AG20443 (cell line): ENCODE data around the gene SLC7A1.
A peak's percentile ranks its signal among the peaks of the same experiment; 100 is the strongest.

Experiments
- DNase-seq: peaks from one replicate; pipeline ENCODE4 v3.0.0; 2012; ENCODE audit warnings: low spot score, mixed read lengths

SLC7A1 gene

DNA sequence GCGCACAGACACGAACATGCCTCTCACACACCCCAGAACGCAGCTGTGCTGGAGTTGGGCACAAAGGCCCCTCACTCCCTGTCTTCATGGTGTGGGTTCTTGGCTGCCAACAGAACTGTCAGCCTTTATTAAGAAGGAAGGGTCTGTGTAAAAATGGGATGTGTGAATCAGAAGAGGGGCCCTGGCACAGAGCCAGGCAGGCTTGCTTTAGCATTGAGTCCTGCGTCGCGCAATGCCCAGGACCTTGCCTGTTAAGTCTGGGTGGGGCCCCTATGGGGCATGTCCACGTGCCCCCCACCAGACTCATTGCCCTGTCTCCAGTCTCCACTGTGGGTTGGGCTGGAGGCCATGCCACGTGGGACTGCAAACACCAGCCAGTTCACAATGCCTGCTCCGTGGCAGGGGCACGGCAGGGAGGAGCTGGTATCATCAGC is 84.8 kb downstream of the SLC7A1 start:
- DNase-seq = no peak

DNA sequence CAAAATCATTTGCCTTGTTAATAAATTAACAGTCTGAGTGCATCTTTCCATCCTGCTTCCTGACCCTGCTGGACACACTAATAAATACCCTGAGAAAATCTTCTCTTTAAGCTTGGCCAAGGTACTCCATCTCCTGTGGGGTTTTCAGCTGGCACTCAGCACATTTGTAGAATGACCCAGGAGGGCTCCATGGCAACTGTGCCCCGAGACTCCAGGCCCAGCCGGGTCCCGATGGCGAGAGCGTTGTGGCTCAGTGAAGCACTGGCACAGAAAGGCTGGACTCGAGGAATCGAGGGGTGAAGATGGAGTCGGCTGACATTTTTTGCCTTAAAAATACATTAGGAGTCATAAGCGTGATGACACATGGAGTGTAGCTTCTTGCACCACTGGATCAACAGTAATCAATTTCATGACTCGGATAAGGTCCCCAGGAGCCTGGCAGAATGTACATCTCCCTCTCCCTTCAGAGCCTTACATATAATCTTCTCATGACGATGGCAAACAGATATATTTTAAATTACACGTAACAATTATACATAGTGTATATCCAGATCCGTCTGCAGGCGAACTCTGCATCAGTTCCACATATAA is 85.4 kb downstream of the SLC7A1 start:
- DNase-seq = no peak

DNA sequence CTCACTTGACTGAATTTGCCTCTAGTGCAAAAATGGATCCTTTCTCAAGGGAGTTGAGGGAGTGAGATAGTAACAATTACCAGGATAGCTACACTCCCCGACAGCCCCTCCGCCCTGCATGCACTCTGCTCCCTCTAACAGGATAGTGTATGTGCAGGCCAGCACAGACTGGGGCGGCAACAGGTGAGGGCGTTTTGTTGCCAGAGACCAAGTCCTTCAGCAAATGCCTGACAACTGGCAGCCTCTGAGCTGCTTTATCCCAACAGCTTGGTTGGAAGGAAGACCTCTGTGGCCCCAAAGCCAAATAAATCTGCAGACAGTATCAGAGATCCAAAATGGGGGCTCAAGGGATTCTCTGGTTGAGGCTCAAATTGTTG is 86.6 kb downstream of the SLC7A1 start:
- DNase-seq = no peak

DNA sequence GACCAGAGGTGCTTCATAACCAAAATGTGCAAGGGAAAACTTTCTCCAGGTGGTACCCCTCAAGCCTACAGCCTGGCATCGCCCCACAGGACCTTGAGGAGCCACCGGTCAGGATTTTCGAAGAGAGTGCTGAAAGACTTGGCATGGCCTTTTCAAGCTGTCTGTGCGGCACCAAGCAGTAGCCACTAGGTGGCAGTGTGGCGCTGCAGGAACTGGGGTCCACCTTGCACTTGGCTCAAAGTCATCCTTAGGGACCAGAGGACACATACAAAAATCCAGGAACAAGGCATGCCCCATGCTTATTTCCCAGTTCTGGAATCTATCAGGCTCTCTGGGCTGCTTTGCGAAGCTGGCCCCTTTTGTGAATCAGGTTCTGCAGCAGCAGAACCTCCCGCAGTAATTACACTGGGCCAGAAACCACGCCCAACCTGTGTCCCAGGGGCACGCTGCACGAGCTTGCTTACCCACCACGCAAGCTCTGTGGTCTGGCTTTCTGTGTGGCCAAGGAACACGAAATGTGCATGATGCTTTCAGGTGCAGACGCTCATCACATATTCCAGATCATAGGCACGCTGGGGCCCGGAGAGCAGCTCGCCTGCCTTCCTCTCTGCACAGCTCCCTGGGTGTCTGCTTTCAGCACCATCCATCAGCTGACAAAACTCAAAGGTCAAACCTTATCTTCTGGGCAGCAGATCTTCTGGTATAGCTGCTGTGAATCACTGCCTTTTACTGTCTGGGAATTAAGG is 87.2 kb downstream of the SLC7A1 start:
- peak; percentile 90 for DNase-seq

DNA sequence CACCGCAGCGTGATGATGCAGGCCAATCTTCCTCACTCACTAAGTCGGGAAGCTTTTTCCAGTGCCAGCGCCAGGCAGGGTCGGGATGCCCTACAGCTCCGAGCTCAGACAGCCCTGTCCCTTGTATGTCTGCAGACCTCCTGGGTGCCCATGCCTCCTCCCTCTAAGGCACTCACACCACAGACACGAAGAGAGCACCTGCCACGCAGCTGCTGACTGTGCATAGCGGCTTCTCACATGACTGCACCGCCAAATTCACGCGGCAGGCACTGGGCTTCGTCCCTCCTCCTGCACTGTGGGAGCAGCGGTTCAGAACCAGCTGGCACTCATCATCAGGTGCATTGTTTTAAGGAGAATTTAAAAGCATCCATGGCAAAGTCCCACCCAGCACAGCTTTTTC is 88.1 kb downstream of the SLC7A1 start:
- DNase-seq = no peak

DNA sequence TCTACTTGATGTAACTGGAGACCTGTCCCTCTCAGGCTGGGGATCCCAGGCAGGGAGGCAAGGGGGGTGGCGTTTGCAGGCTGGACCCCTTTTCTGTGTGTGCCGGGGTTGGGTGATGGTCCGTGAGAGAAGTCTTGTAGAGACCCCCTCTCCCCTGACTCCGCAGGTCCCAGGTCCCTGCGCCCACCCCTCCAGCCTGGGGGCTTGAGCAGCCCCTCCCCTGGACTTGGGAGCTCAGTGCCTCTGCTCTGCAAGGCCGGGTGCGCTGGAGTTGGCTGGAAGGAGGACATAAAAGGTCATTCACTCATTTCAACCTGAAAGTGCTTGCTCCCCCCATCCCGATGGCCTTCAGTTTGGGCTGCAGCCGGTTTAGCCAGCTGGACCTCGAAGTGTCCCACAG is 89.5 kb downstream of the SLC7A1 start:
- DNase-seq = no peak

DNA sequence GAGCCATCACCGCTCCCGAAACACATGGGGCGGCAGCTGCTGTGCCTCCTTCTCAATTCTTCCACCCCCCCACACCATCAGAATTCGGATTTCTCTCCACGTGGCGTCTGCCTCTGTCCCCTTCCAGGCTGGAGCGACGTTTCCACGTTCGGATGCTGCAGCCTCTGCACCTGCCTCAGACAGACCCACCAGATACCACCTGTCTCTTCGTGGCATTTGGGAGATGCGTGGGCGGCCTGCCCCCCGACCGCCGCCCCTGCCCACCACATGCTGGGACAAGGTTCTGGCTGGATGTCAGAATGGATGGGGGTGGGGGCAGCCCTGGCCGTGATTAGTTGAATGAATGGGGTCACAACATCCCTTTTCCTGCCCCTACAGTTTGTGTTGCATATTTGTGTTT is 90.0 kb downstream of the SLC7A1 start:
- no peak for DNase-seq

DNA sequence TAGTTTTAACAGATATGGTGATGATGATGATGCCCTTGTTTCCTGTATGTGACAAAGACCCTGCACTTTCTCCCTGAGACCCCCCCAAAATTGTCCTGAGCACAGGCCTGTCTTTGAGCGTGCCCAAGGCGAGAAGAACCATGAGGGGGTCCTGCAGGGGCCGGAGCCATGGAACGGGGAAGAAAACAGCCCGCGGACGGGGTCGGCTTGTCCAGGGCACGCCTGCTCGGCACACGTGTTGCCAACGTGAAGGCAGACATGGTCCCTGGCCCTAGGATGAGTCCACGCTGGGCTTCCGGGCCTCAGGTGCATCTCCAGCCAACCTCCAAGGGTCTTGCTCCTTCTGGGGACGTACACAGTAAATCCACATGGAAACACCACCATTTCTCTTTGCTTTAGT is 90.8 kb downstream of the SLC7A1 start:
- DNase-seq = no peak

DNA sequence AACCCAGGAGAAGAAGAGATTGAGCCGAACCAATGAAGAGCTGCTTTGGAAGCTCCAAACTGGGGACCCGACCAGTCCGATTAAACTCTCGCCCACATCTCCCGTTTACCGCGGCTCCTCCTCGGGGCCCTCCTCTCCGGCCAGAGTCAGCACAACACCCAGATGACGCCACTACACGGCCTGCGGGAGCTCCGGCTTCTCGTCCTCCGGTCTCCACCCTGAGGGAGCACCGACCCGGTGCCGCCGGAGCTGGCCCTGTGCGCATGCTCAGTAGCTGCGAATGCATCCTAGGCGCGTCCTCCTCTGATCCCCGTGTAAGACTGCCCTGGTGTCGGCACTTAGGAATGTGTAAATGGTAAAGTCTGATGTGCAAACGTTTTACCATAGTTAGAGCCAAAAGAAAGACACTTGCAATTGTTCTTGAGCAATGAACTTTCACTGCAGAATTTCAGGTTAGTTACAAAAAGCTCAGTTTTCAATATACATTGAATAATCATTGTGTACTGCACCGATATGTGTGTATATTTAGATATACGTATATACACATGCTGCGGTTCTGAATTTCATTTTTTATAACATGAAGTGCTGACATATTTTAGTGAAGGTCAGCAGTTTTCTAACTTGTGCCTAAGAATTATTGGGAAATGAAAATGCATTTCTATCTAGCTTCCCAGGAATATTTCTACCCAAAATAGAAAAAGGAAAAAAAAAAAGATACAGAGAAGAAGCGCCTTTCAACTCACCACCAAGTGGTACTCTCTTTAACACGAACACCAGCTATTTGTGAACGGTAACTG is 92.2 kb downstream of the SLC7A1 start:
- peak; percentile 90 for DNase-seq

DNA sequence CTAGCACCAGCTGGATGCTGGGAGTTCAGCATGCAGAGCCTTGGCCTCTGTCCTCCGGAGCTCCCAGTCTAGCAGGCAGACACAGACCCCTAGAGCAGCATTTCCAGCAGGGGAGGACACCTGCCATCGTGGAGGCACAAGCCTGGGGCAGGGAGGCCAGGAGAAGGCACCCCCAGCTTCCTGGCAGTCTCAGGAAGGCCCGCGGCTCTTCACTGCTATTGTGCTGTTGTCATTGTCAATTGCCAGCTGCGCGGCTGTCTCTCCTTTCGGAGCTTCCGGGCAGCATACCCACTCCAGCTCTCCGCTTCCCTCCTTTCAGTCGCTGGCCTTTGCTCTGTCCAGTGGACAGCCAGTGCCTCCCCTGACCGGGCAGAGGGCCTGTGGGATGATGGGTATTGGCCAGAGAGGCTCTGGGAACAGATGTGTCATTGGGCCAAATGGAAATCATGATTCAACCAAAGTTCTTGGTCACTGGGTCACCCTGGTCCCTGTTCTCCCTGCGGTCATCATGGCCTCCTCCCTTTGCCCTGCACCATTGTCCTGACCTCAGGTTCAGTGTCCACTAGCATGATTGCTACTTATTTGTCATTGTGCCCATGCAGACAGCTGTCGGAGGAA is 93.0 kb downstream of the SLC7A1 start:
- DNase-seq = no peak

DNA sequence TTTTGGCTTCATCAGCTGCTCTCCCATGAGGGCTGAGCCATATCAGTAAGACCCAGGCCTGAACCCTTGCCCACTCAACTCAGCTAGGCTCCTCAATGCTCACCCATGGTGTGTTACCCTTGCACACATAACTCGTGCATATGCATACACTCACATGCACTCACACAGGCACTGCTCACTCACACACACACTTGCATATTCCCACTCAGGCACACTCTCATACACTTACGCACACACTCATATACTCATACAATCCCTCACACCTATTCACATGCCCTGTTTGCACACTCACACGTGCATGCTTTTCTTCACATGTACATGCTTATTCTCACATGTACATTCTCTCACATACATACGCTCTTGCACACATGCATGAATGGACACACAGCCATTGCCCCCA is 93.8 kb downstream of the SLC7A1 start:
- no peak for DNase-seq

DNA sequence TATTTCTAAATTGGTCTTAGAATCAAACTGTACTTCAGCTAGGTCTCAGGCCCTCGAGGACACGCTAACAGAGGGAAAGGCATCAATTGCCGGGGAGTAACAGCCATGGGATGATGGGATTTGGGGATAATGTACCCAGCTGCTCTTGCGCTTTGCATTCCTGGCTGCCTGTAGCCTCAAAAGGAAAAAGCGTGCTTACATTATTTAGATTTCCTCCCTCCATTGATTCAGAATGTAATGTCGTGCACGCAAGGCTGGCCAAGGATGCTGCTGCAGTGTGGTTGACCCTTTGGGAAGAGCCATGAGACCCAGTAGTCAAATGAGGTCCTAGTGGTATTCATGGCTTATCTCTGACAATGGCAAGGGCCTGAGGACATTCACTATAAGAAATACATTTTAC is 95.1 kb downstream of the SLC7A1 start:
- no peak for DNase-seq

DNA sequence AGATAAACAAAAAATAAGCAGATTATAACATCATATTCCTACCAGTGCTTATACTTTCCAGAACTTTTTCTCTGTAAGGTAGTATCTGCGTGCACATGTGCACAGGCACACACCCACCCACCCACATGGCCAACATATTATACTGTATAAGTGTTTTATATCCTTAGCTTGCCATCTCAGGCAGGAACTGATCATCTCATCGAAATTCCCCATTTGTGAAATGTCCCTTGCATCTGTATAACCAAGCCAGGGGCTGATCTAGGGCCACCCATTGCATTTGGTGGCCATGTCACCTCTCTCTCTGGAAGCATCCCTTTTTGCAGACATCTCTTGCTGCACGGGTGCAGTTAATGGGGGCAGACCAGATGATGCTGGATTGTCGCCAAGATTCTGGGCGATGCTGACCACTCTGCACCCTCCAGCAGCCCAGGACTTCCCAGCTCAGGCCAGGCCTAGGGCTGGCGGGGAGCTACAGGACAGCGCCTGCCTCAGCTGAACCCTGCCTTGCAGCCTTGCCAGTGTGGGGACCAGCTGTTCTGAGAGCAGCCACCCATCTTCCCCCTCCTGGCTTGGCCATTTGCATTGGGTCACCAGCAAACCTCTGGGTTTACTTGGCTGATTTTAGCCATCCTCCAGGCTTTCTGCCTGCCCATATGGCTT is 95.9 kb downstream of the SLC7A1 start:
- DNase-seq = no peak

DNA sequence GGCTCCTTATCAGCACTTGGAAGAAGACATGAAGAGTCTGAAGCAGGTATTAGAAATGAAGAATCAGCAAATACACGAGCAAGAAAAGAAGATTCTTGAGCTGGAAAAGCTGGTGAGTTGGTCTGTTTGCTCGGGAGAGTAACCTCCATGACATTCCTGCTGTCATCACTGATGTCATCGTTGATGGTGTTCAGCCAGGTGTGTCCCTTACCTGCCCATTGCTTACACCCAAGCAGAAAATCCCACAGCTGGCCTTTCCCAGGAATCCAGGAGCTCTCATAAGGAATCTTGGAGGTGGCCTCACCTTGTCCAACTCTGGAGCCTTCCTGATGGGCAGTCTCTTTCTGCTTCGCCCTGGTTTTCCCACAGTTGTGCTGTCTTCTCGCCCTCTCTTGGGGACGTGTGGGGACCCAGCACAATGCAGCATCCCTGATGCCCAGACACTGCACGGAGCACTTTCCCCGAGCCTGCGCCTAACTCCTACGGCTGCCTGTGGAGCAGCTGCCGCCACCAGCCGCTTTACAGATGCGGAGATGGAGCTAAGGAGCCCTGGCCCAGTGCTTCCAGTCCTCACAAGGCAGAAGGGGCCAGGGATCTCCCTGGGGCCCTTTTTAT is 97.0 kb downstream of the SLC7A1 start:
- no peak for DNase-seq

DNA sequence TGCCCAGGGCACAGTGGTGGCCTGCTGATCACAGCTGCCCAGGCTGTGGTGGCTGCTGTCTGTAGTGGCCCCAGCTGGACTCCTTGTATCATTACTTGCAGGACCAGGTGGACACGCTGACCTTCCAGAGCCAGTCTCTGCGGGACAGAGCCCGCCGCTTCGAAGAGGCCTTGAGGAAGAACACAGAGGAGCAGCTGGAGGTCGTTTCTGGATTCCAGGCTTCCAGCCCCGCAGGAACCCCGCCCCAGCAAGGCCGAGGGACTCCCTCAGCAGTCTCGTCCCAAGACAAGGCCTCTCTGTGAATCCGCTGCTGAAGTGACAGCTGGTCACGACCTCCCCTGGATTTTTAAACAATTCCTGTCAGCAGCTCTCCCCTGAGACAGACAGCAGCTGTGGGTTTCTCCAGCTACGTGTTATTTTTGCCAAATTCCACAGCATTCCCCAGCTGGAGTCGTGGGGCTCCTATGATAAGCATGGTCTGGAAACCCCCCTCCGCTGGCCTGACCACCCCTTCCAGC is 98.3 kb downstream of the SLC7A1 start:
- DNase-seq = no peak

DNA sequence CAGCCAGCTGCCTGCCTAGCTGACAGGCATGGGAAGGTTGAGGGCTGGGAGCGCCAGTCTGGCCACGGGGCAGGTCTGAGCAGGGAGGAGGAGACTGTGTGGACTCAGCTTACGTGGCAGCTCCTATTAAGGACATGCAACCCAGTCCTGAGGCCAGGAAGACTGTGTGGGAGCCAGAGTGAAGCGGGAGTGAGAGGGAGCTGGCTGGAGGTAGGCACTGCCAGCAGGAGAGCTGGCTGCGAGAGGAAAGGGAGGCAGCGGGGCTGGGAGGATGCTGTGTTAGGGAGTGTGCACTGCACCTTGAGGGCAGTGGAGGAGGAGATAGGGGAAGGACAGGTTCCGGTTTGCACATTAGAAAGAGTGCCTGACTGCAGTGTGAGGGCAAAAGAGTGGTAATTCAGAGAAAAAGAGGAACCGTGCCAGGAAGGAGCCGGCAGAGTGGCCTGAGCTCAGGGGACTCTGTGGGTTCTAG is 99.2 kb downstream of the SLC7A1 start:
- no peak for DNase-seq

DNA sequence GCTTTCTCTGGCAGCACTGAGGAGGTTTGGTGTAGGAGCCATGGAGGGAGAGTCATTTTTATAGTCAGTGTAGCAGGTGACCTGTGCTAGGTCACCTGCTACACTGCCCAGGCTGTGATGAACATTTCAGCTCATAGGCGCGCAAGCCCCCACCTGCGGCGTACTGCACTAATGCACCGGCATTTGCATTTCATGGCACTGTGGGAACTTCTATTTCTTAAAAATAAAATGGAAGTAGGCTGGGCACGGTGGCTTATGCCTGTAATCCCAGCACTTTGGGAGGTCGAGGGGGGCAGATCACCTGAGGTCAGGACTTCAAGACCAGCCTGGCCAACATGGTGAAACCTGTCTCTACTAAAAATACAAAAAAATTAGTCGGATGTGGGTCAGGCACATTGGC is 101.0 kb downstream of the SLC7A1 start:
- DNase-seq = no peak

DNA sequence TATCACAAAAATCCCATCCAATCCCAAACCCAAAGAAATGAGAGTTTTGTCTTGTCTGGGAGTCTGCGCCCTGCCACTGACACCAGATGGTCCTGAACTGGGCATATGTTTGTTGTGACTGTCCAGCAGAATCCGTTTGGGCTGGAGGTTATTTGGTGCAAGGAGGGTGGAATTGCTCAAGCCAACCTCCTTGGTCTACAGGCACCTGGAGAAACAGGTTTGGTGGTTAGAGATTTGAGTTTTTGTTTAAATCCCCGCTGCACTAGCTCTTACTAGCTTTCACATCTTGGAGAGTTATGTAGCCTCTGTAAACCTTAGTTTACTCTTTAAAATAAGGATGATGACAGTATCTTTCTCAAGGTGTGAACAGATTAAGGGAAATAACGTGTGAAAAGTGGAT is 101.7 kb downstream of the SLC7A1 start:
- DNase-seq = no peak

DNA sequence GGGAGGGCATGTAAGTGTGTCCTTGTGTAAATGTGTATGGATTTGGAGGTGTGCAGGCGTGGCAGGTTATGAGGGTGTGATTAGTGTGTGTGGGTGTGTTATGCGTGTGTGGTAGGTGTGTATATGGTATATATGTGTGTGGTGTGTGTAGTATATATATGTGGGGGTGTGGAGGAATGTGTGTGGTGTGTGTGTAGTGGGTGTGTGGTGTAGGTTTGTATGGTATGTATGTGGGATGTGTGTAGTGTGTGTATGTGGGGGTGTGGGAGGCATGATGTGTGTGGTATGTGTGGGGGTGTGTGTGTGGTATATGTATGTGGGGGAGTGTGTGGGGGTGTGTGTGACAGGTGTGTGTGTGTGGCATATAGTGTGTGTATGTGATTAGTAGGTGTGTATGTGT is 104.2 kb downstream of the SLC7A1 start:
- DNase-seq = no peak

DNA sequence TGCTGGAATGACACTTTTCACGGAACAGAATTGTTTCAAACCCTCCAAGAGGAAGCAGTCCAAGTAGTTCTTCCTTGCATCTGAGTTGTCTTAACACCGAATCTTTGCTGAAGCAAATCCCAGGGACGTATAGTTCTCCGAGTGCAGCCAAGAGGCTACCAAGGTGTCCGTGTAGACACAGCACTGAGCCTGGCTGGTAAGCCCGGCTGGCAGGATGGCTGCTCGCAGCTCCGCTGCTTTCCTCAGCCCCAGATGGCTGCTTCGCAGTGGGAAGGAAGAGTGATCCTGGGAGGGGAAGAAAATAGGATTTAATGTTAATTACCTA is 105.0 kb downstream of the SLC7A1 start:
- DNase-seq = no peak

DNA sequence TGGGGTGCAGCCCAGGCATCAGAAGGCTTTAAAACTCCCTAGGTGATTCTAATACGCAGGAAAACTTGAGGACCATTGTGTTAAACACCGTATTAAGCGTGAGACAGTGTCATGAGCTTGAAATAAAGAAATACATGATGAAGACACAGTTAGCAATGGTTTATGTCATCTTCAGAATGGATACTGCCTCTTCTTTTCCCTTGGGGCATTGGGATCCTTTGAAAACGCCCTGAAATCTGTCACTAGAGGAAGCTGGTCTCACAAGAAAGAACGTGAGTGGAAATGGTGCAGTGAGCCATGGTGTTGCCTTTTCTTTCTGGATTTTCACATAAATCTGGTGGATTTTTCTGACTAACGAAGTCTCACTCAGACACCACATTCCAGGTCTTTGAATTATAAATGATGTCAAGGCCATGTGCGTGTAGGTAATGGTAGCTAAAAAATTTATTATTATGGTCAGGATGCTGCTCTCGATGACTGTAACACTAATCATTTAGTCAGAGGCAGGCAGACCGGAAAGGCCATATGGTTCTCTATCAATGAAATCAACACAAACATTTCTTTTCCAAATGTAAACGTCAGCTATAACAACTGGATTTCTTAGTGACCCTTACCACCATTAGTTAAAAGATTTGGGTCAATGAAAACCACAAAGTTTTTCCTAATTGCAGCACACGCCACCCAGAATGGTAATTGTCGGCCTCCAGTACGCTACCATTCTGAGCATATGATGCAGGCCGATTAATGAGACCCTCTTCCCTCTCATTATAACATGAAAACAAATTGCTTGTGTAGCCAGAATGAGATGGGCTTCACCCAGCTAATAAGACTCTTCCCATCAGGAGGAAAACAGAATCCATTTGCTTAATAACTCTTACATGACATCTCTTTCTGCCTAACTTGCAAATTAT is 105.6 kb downstream of the SLC7A1 start:
- DNase-seq = no peak
